Measurements from ENCODE around the gene CEP120.
"Not testable (repeated sequence)": the region's sequence is repeated elsewhere in the genome, so short reads cannot be mapped to it uniquely, and the experiment has no call there.

CEP120 gene

DNA sequence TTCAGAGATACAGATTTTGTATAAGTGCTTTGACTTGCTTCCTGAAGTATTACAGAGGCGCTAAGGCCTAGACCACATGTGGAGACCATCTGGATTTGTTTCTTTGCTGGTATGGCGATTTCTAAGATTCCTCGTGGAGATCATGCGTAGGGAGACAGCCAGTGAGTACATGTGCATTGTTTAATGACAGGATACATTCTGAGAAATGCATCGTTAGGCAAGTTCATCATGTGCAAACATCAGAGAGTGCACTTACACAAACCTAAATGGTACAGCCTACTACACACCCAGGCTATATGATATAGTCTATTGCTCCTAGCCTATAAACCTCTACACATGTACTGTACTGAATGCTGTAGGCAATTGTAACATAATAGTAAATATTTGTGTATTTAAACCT, 16.5 kb upstream of the CEP120 start:
- TF ChIP-seq, protein P1, sequence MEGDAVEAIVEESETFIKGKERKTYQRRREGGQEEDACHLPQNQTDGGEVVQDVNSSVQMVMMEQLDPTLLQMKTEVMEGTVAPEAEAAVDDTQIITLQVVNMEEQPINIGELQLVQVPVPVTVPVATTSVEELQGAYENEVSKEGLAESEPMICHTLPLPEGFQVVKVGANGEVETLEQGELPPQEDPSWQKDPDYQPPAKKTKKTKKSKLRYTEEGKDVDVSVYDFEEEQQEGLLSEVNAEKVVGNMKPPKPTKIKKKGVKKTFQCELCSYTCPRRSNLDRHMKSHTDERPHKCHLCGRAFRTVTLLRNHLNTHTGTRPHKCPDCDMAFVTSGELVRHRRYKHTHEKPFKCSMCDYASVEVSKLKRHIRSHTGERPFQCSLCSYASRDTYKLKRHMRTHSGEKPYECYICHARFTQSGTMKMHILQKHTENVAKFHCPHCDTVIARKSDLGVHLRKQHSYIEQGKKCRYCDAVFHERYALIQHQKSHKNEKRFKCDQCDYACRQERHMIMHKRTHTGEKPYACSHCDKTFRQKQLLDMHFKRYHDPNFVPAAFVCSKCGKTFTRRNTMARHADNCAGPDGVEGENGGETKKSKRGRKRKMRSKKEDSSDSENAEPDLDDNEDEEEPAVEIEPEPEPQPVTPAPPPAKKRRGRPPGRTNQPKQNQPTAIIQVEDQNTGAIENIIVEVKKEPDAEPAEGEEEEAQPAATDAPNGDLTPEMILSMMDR (IDR thresholded peaks at IDR 0.05; ENCODE audit: low read depth, low read length, missing control alignments) = no peak
- peak; percentile 74 for DNase-seq (ENCODE audit: extremely low read depth, low read depth)
- H3K4me3 ChIP-seq (replicated peaks; ENCODE audit: low read depth, low read length) = no peak overlapping the region

GRCh38 chr5:123438902-123439301, 15.7 kb upstream of the CEP120 start:
- TF ChIP-seq, protein P1 (IDR thresholded peaks at IDR 0.05; ENCODE audit: low read depth, low read length, missing control alignments) = no peak
- no peak overlapping the region for H3K4me3 ChIP-seq (replicated peaks; ENCODE audit: low read depth, low read length)
- no peak for DNase-seq (ENCODE audit: extremely low read depth, low read depth)

- H3K4me3 ChIP-seq (replicated peaks; ENCODE audit: low read depth, low read length) = no peak overlapping the region
- TF ChIP-seq, protein P1 (IDR thresholded peaks at IDR 0.05; ENCODE audit: low read depth, low read length, missing control alignments) = no peak
- DNase-seq (ENCODE audit: extremely low read depth, low read depth) = no peak
Measured at GRCh38 chr5:123438244-123438643, 15.0 kb upstream of the CEP120 start.

- TF ChIP-seq, protein P1 (IDR thresholded peaks at IDR 0.05; ENCODE audit: low read depth, low read length, missing control alignments) = no peak
- DNase-seq (ENCODE audit: extremely low read depth, low read depth) = no peak
- H3K4me3 ChIP-seq (replicated peaks; ENCODE audit: low read depth, low read length) = no peak overlapping the region
Measured at GRCh38 chr5:123436201-123436600, 13.0 kb upstream of the CEP120 start.

- TF ChIP-seq, protein P1 (IDR thresholded peaks at IDR 0.05; ENCODE audit: low read depth, low read length, missing control alignments) = no peak
Measured at GRCh38 chr5:123434796-123435195, 11.6 kb upstream of the CEP120 start.

GRCh38 chr5:123433596-123433995, 10.4 kb upstream of the CEP120 start:
- TF ChIP-seq, protein P1 (IDR thresholded peaks at IDR 0.05; ENCODE audit: low read depth, low read length, missing control alignments) = no peak
- H3K4me3 ChIP-seq (replicated peaks; ENCODE audit: low read depth, low read length) = no peak overlapping the region
- no peak for DNase-seq (ENCODE audit: extremely low read depth, low read depth)

More at GRCh38 chr5:123434796-123435195, 11.6 kb upstream of the CEP120 start:
- DNase-seq (ENCODE audit: extremely low read depth, low read depth) = no peak
- no peak overlapping the region for H3K4me3 ChIP-seq (replicated peaks; ENCODE audit: low read depth, low read length)

DNA sequence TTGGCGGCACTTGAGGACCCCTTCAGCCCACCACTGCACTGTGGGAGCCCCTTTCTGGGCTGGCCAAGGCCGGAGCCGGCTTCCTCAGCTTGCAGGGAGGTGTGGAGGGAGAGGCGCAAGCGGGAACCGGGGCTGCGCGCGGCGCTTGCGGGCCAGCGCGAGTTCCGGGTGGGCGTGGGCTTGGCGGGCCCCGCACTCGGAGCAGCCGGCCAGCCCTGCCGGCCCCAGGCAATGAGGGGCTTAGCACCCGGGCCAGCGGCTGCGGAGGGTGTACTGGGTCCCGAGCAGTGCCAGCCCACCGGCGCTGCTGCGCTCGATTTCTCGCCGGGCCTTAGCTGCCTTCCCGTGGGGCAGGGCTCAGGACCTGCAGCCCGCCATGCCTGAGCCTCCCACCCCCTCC, 7.2 kb upstream of the CEP120 start:
- not testable (repeated sequence) for H3K4me3 ChIP-seq (replicated peaks; ENCODE audit: low read depth, low read length); DNase-seq (ENCODE audit: extremely low read depth, low read depth)

Data from HFF-Myc (cell line).